Right lobe of liver (tissue), 6 donors: Measurements from ENCODE around the gene SUGCT. TPM values are rescaled to one million over a fixed set of nuclear protein-coding genes. Genes with fewer than 3 reads are reported as not detected.

Experiments used
- ATAC-seq, 4 donors: fragments of 200-7000 bp; cut with Tn5 transposase; one replicate each; pipeline ENCODE4 v1.9.1; 2020; ENCODE audit warnings: mild to moderate bottlenecking in 4 of 4, moderate library complexity in 4 of 4
- DNase-seq, 3 donors: peaks; one replicate each; pipeline ENCODE4 v3.0.0-alpha.2; 2020
- H3K27ac ChIP-seq, 3 donors: fragments of 200-600 bp; one replicate each; pipeline ENCODE4 v1.8.0; 2022
- H3K27me3 ChIP-seq, 2 donors: fragments of 200-600 bp; one replicate each; pipeline ENCODE4 v1.8.0; 2022
- H3K36me3 ChIP-seq, 4 donors: fragments of 200-600 bp; sonication (generic) in 1 of 4; one replicate each; pipeline versions ENCODE4 v1.5.1 to v1.8.0; 2017 to 2022; ENCODE audit warnings: control low read depth in 1 of 4
- H3K4me1 ChIP-seq, 4 donors: fragments of 200-600 bp; sonication (generic) in 1 of 4; one replicate each; pipeline versions ENCODE4 v1.5.1 to v1.8.0; 2017 to 2022; ENCODE audit warnings: control low read depth in 1 of 4
- H3K4me3 ChIP-seq, 3 donors: fragments of 200-600 bp; one replicate each; pipeline ENCODE4 v1.8.0; 2022
- H3K9me3 ChIP-seq, 4 donors: fragments of 200-600 bp; sonication (generic) in 1 of 4; one replicate each; pipeline versions ENCODE4 v1.5.1 to v1.8.0; 2017 to 2022; ENCODE audit warnings: control low read depth in 1 of 4
- CTCF ChIP-seq, 4 donors: fragments of 200-600 bp in 3 of 4; fragments of 450-650 bp in 1 of 4; IDR thresholded peaks; one replicate each; pipeline versions ENCODE4 v1.5.1 to v1.8.0; 2016 to 2022; ENCODE audit warnings: antibody characterized with exemption in 4 of 4, mild to moderate bottlenecking in 2 of 4
- POLR2A ChIP-seq: fragments of 450-650 bp; IDR thresholded peaks from one replicate; pipeline ENCODE4 v1.6.1; 2017; ENCODE audit warnings: antibody characterized with exemption, mild to moderate bottlenecking
- WGBS: methylation state at CpG from one replicate; pipeline ENCODE4 v1.1.6; 2018; ENCODE audit warnings: low coverage, low lambda C conversion rate; ENCODE audit not compliant: insufficient coverage; ENCODE audit errors: missing lambda C conversion rate; 5-methylcytosine and 5-hydroxymethylcytosine counted together
- intact Hi-C, 2 donors: fragments of 100-400 bp; cut with DNase I; formaldehyde crosslinking; loops; one replicate each; pipeline versions ENCODE4 v1.11.2 to v1.14.1; 2022
- total RNA-seq, 6 experiments: library from RNA; depleted of rRNA in 2 of 6; stranded (reverse); fragments of >200 nt in 2 of 6; fragmentation: NEBNext Ultra II Directional in 3 of 6; extraction: Animal tissue kit (Norgen Biotek cat#: 25700) in 3 of 6; gene quantifications; one replicate each; pipeline versions ENCODE4 v1.1.0 to v1.2.4, GENCODE V29; 2016 to 2023
- donor health status: DM: no; HTN: yes; CAD: no.
- donor health status: DM: no; HTN: no; CAD: no.
- donor health status: DM: no; HTN: no; CAD: no.
- donor health status: DM: no; HTN: yes; CAD: no.
- donor health status: DM: no; HTN: yes; CAD: no.

SUGCT gene
- total RNA-seq, 6 experiments from 2014 or later = 10.1 to 21.0 (median 14.2) TPM

GRCh38 chr7:40722242-40722641 lies 587.4 kb downstream of the SUGCT start:
- Histone ChIP-seq H3K4me1 (no peaks in the 10 kb centered on the region), H3K4me3 (no peak overlapping the region), H3K36me3 (no peaks in the 10 kb centered on the region), H3K9me3 (no peaks in the 10 kb centered on the region), H3K27me3 (no peaks in the 10 kb centered on the region), H3K27ac (no peak overlapping the region)
- intact Hi-C loops = no loop called here
- ATAC-seq = no peak
- DNase-seq = no peak
- TF ChIP-seq CTCF (IDR thresholded peaks at IDR 0.05) (no peak), POLR2A (no peak)
- WGBS = 100% methylated on average over 2 of the region's 2 CpGs

- H3K4me3 ChIP-seq = no peak overlapping the region
- DNase-seq (no peak), ATAC-seq (no peak)
- no peak overlapping the region for H3K27ac ChIP-seq
- no peaks in the 10 kb centered on the region for H3K36me3 ChIP-seq
- no peak for TF ChIP-seq CTCF (IDR thresholded peaks at IDR 0.05)
- TF ChIP-seq POLR2A = no peak
- H3K4me1 ChIP-seq = no peaks in the 10 kb centered on the region
- H3K27me3 ChIP-seq = no peaks in the 10 kb centered on the region
- H3K9me3 ChIP-seq = no peaks in the 10 kb centered on the region
- 89% methylated on average over 2 of the region's 2 CpGs for WGBS
- intact Hi-C loops = no loop called here
Measured at GRCh38 chr7:40723829-40724228, 589.0 kb downstream of the SUGCT start.

- H3K4me3 ChIP-seq = no peak overlapping the region
- no peak overlapping the region for H3K27ac ChIP-seq
- 92% methylated on average over 9 of the region's 9 CpGs for WGBS
- ATAC-seq (no peak), DNase-seq (no peak)
- H3K36me3 ChIP-seq = no peaks in the 10 kb centered on the region
- no peak for TF ChIP-seq POLR2A
- no peak for TF ChIP-seq CTCF (IDR thresholded peaks at IDR 0.05)
- H3K27me3 ChIP-seq = no peaks in the 10 kb centered on the region
- H3K4me1 ChIP-seq = no peaks in the 10 kb centered on the region
- intact Hi-C loops = no loop called here
- no peaks in the 10 kb centered on the region for H3K9me3 ChIP-seq
Measured at GRCh38 chr7:40726559-40726958, 591.8 kb downstream of the SUGCT start.

- H3K4me3 ChIP-seq = no peak overlapping the region
- H3K4me1 ChIP-seq = no peaks in the 10 kb centered on the region
- no peaks in the 10 kb centered on the region for H3K27me3 ChIP-seq
- H3K36me3 ChIP-seq = no peaks in the 10 kb centered on the region
- DNase-seq = no peak
- H3K9me3 ChIP-seq = no peaks in the 10 kb centered on the region
- TF ChIP-seq POLR2A (no peak), CTCF (IDR thresholded peaks at IDR 0.05) (no peak)
- intact Hi-C loops = no loop called here
- no peak overlapping the region for H3K27ac ChIP-seq
- ATAC-seq = no peak
Measured at GRCh38 chr7:40733114-40733513, 598.3 kb downstream of the SUGCT start.

- ATAC-seq = no peak
- 36% methylated on average over 4 of the region's 5 CpGs for WGBS
- no peak for DNase-seq
Measured at GRCh38 chr7:40733578-40733977, 598.8 kb downstream of the SUGCT start.

More at GRCh38 chr7:40733578-40733977, 598.8 kb downstream of the SUGCT start:
- Histone ChIP-seq H3K36me3 (no peaks in the 10 kb centered on the region), H3K27me3 (no peaks in the 10 kb centered on the region), H3K4me3 (no peak overlapping the region), H3K4me1 (no peaks in the 10 kb centered on the region), H3K27ac (no peak overlapping the region), H3K9me3 (no peaks in the 10 kb centered on the region)
- TF ChIP-seq POLR2A (no peak), CTCF (IDR thresholded peaks at IDR 0.05) (no peak)
- intact Hi-C loops = no loop called here
